MM.1S (cell line): ENCODE measurements around the gene SNX21.
"Not testable (repeated sequence)": the region's sequence is repeated elsewhere in the genome, so short reads cannot be mapped to it uniquely, and the experiment has no call there.

Source experiments
- DNase-seq: peaks from one replicate; pipeline ENCODE4 v3.0.0-alpha.2; 2015
- H2AFZ ChIP-seq: fragments of 300-600 bp; sonication (generic); 2 replicates; pipeline ENCODE4 v1.6.0; 2016; ENCODE audit warnings: antibody characterized with exemption, low read length
- H3F3A ChIP-seq: fragments of 300-600 bp; sonication (generic); 2 replicates; pipeline ENCODE4 v1.6.1; 2016; ENCODE audit warnings: mild to moderate bottlenecking, antibody characterized with exemption, low read length, moderate library complexity, mixed read lengths; ENCODE audit not compliant: insufficient read depth
- H3K27ac ChIP-seq: fragments of 300-600 bp; sonication (generic); 2 replicates; pipeline ENCODE4 v1.5.1; 2016; ENCODE audit warnings: mild to moderate bottlenecking, low read length
- H3K27me3 ChIP-seq: fragments of 300-600 bp; sonication (generic); replicated peaks from 2 replicates; pipeline ENCODE4 v1.6.0; 2016; ENCODE audit warnings: low read length; ENCODE audit not compliant: insufficient read depth
- H3K36me3 ChIP-seq: fragments of 300-600 bp; sonication (generic); replicated peaks from 2 replicates; pipeline ENCODE4 v1.6.1; 2016; ENCODE audit warnings: mild to moderate bottlenecking, low read length, mixed read lengths; ENCODE audit not compliant: insufficient read depth
- H3K4me1 ChIP-seq: fragments of 300-600 bp; sonication (generic); 2 replicates; pipeline ENCODE4 v1.6.1; 2016; ENCODE audit warnings: low read length, mixed read lengths
- H3K4me2 ChIP-seq: fragments of 300-600 bp; sonication (generic); 2 replicates; pipeline ENCODE4 v1.6.0; 2016; ENCODE audit warnings: low read depth, low read length
- H3K4me3 ChIP-seq: fragments of 300-600 bp; sonication (generic); 2 replicates; pipeline ENCODE4 v1.5.1; 2016; ENCODE audit warnings: low read length, mixed read lengths
- H3K79me2 ChIP-seq: fragments of 300-600 bp; sonication (generic); 2 replicates; pipeline ENCODE4 v1.6.1; 2016; ENCODE audit warnings: mixed run types, low read length, mixed read lengths
- H3K9ac ChIP-seq: fragments of 300-600 bp; sonication (generic); 2 replicates; pipeline ENCODE4 v1.6.1; 2016; ENCODE audit warnings: low read length, mixed read lengths
- H3K9me2 ChIP-seq: fragments of 300-600 bp; sonication (generic); replicated peaks from 2 replicates; pipeline ENCODE4 v1.6.1; 2016; ENCODE audit warnings: mild to moderate bottlenecking, low read length, mixed read lengths; ENCODE audit not compliant: insufficient read depth
- H3K9me3 ChIP-seq: fragments of 300-600 bp; sonication (generic); replicated peaks from 2 replicates; pipeline ENCODE4 v1.6.1; 2016; ENCODE audit warnings: mild to moderate bottlenecking, low read length, mixed read lengths; ENCODE audit not compliant: insufficient read depth
- H4K20me1 ChIP-seq: fragments of 300-600 bp; sonication (generic); 2 replicates; pipeline ENCODE4 v1.6.1; 2016; ENCODE audit warnings: mild to moderate bottlenecking, low read length, moderate library complexity, mixed read lengths; ENCODE audit not compliant: insufficient read depth
- EZH2 ChIP-seq: fragments of 300-600 bp; sonication (generic); optimal IDR thresholded peaks from 2 replicates; pipeline ENCODE3; 2017; ENCODE audit warnings: low read depth, mild to moderate bottlenecking, antibody characterized with exemption, low read length, mixed read lengths
- EZH2phosphoT487 ChIP-seq: fragments of 300-600 bp; sonication (generic); IDR thresholded peaks from 2 replicates; pipeline ENCODE4 v1.6.1; 2018; ENCODE audit warnings: antibody characterized with exemption, low read length
- TF ChIP-seq, protein P1 (sequence below): fragments of 300-600 bp; sonication (generic); IDR thresholded peaks from 2 replicates; pipeline ENCODE4 v1.5.1; 2016; ENCODE audit warnings: antibody characterized with exemption, low read length, mixed read lengths

The SNX21 gene

DNA sequence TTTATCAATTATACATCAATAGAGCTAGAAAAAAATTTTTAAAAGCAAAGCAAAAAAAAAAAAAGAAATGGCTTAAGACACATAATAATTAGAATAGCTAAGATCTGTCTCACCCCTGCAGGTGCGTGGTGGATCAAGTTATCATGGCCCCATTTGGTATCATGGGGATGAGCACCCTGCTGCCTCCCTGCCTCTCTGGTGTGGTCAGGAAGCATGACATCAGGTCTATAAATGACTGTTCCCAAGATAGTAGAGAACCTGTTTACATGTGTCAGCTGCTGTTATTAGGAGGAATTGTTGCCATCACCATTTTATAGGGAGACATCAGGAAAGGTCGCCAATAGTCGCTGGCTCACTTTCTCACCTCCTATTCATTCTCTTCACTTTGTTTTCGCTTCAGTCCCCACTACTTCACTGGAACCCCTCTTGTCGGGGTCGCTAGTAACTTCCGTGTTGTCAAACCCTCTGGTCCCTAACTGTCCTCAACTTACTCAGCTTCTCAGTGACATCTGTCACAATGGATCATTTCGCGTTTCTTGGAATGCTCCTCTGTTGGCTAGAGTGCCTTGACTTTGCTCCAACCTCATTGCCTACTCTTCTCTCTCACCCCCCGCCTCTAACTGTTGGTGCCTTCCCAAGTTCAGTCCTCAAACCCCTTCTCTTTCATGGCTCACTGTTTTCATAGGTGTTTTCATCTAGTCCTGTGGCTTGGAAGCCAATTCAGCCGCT is 37.1 kb upstream of the SNX21 start:
- Histone ChIP-seq H3K79me2 (peaks cover 13% of the 10 kb centered on the region), H3K4me3 (no peak overlapping the region)
- no peak for TF ChIP-seq EZH2
- TF ChIP-seq, protein P1, sequence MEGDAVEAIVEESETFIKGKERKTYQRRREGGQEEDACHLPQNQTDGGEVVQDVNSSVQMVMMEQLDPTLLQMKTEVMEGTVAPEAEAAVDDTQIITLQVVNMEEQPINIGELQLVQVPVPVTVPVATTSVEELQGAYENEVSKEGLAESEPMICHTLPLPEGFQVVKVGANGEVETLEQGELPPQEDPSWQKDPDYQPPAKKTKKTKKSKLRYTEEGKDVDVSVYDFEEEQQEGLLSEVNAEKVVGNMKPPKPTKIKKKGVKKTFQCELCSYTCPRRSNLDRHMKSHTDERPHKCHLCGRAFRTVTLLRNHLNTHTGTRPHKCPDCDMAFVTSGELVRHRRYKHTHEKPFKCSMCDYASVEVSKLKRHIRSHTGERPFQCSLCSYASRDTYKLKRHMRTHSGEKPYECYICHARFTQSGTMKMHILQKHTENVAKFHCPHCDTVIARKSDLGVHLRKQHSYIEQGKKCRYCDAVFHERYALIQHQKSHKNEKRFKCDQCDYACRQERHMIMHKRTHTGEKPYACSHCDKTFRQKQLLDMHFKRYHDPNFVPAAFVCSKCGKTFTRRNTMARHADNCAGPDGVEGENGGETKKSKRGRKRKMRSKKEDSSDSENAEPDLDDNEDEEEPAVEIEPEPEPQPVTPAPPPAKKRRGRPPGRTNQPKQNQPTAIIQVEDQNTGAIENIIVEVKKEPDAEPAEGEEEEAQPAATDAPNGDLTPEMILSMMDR = no peak
- TF ChIP-seq EZH2phosphoT487 = no peak

DNA sequence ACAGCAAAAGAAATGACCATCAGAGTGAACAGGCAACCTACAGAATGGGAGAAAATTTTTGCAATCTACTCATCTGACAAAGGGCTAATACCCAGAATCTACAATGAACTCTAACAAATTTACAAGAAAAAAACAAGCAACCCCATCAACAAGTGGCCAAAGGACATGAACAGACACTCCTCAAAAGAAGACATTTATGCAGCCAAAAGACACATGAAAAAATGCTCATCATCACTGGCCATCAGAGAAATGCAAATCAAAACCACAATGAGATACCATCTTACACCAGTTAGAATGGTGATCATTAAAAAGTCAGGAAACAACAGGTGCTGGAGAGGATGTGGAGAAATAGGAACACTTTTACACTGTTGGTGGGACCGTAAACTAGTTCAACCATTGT is 36.1 kb upstream of the SNX21 start:
- H3K9ac ChIP-seq, H3K79me2 ChIP-seq, H3F3A ChIP-seq, H4K20me1 ChIP-seq, H3K9me2 ChIP-seq, H3K4me3 ChIP-seq, H3K36me3 ChIP-seq, DNase-seq, H3K4me1 ChIP-seq, H3K27ac ChIP-seq, H3K27me3 ChIP-seq, H3K4me2 ChIP-seq, H3K9me3 ChIP-seq, H2AFZ ChIP-seq: not testable (repeated sequence)

More for the DNA sequence above, 37.1 kb upstream of the SNX21 start:
- H3K4me2 ChIP-seq = no peak overlapping the region
- H3K9ac ChIP-seq = no peak overlapping the region
- H4K20me1 ChIP-seq = 0 out of 2 replicates have a peak, but pooled peaks cover 4% of the 10 kb centered on the region
- H3K36me3 ChIP-seq = no peaks in the 10 kb centered on the region
- no peak overlapping the region for H2AFZ ChIP-seq
- no peaks in the 10 kb centered on the region for H3K9me2 ChIP-seq
- no peaks in the 10 kb centered on the region for H3K27me3 ChIP-seq
- no peak for DNase-seq
- H3K4me1 ChIP-seq = peaks cover 5% of the 10 kb centered on the region; the same call in 1 of the 2 replicates
- peaks cover 6% of the 10 kb centered on the region for H3F3A ChIP-seq
- H3K9me3 ChIP-seq = no peaks in the 10 kb centered on the region
- no peak overlapping the region for H3K27ac ChIP-seq

DNA sequence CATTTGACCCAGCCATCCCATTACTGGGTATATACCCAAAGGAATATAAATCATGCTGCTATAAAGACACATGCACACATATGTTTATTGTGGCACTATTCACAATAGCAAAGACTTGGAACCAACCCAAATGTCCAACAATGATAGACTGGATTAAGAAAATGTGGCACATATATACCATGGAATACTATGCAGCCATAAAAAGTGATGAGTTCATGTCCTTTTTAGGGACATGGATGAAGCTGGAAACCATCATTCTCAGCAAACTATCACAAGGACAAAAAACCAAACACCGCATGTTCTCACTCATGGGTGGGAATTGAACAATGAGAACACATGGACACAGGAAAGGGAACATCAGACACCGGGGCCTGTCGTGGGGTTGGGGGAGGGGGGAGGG is 35.6 kb upstream of the SNX21 start:
- not testable (repeated sequence) for DNase-seq

DNA sequence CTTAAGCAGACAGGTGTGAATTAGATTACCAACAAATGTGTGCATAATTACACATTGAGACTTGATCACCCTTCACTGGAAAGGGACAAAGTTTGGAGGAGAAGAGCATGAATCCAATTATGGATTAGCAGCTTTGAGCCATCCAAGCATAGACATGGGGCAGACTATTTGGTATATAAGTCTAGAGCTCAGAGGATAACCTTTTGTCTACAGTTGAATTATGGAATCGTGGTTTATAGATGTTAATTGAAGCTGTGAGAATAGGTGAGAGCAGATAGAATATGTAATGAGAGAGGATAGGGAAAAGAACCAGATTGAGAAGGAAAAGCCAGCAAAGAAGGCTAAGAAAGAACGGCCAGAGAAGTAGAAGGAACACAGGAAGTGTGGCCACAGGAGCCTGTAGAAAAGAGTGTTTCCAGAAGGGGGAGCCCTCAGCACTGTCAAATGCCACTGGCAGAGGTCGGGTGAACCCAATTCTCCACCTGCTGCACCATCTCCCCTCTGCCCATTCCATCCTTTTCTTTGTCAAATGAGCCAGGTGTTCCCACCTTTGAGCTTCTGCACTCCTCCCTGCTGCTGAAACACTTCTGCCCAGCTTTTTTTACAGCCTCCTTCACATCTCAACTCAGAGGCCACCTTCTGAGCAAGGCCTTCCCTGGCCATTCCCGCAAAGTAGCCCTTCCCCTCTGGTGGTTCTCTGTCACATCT is 34.5 kb upstream of the SNX21 start:
- H3K4me3 ChIP-seq = no peak overlapping the region
- H3K27me3 ChIP-seq = no peaks in the 10 kb centered on the region
- no peak overlapping the region for H3K27ac ChIP-seq
- no peaks in the 10 kb centered on the region for H3K79me2 ChIP-seq
- no peak overlapping the region for H3K4me2 ChIP-seq
- 0 out of 2 replicates have a peak, but pooled peaks cover 4% of the 10 kb centered on the region for H4K20me1 ChIP-seq
- H3K4me1 ChIP-seq = no peaks in the 10 kb centered on the region
- DNase-seq = peak; percentile 52
- no peak overlapping the region for H2AFZ ChIP-seq
- TF ChIP-seq, protein P1 = peak; percentile 69
- TF ChIP-seq EZH2 (no peak), EZH2phosphoT487 (no peak)
- no peaks in the 10 kb centered on the region for H3K36me3 ChIP-seq
- H3K9ac ChIP-seq = no peak overlapping the region
- H3K9me2 ChIP-seq = no peaks in the 10 kb centered on the region
- H3F3A ChIP-seq = peaks cover 6% of the 10 kb centered on the region
- H3K9me3 ChIP-seq = no peaks in the 10 kb centered on the region

More for the DNA sequence above, 35.6 kb upstream of the SNX21 start:
- not testable (repeated sequence) for H3F3A ChIP-seq, H3K9me2 ChIP-seq, H3K36me3 ChIP-seq, H3K4me1 ChIP-seq, H3K9ac ChIP-seq, H3K4me3 ChIP-seq, H3K79me2 ChIP-seq, H3K9me3 ChIP-seq, H3K27ac ChIP-seq, H4K20me1 ChIP-seq, H3K27me3 ChIP-seq, H2AFZ ChIP-seq, H3K4me2 ChIP-seq
